GF-D8 (cell line): ENCODE data around the gene KIF18A.

Experiments
- DNase-seq: peaks from one replicate; lab custom pipeline; 2025; lab: John Stamatoyannopoulos, UW

Gene KIF18A

DNA sequence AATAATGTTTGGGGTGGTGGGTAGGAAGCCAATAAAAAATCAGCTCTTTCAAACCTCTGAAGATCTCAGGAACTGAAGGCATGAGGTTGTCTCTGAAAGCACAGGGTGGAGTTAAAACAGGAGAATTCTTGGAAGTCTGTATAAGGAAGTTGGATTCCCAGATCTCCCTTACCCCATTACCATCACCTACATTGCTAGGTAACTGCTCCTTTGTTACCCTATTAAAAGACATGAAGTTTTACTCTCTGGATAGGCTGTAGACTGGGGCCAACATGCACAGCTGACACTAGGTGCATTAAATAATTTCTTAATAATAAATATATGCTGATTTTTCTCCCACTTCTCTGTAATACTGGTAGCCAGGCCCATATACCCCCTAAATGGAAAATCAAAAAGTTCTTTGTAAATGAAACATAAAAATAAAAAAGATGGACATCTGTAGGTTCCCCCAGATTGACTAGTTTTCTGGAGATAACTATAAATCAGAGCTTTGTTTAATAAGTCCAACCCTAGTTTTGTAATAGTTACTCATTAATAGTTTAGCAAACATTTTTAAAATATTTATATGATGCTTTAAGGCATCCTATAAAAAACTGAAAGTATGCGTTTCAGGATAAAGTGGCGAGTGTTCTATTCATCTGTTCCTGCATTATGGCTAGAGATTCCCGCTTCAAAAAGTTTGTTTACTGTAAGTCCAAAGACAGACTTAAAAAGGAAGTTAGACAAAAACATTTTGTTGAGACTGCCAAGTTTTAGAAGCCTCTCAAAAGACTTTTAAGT, 63.8 kb downstream of the KIF18A start:
- DNase-seq, result no peak

DNA sequence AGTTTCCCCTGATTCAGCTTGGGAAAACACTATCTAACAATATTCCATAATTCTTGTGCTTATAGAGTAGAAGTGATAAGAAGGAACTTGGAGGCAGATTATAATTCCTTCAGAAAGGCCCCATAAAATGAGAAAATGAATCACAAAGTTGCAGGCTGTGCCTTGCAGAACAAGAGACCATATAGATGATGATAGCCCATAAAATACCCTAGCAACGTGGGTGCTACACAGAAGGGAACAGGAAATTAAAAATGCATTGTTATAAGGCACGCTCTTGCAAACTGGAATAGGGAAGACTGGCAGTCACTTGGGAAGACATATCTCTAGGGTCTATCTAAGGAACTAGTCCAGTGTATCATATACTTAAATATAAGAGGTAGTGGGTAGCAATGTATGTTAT, 67.6 kb downstream of the KIF18A start:
- no peak for DNase-seq

DNA sequence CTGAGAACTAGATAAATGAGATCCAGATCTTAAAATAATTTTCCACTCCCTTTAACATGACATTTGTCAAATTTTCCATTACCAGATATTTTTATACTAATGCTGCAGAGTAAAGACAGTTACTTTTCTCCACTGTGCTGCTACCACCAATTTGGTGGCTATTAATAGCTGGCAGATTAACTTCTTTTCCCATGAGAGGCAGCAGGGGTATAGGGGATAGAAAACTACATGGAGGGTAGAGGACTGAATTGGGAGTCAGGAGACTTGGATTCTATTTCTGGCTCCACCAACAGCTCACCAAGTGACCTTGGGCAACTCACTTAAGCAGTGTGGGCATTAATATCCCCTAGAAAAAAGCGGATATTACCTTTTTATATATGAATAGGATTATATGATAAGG, 69.2 kb downstream of the KIF18A start:
- DNase-seq, result no peak

DNA sequence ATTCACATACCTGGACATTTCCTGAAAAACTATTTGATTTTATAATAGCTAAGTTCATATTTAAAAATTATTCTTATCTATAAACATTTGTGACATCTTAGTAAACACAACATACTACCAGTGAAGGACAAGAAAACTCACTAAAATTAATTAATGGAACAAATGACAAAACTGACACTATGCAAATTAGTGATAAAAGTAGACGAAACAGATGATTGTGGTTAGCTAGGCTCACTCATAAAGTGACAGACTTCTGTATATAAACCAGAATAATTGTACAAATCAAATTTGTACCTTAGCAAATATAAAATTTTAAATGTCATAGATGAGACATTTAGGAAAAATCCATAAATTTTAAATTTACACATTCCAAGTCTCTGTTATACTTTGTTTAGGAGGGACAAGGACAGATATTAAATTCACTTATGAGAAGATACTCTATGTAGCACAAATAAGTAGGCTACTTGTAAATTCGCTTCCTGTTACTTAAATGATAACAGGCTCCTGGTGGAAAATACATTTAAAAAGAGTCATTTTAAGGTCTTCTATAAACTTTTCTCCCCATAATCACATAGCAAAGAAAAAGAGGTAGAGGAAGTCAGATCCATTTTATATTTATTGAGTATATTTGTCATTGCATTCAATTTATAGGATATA, 81.2 kb downstream of the KIF18A start:
- no peak for DNase-seq

DNA sequence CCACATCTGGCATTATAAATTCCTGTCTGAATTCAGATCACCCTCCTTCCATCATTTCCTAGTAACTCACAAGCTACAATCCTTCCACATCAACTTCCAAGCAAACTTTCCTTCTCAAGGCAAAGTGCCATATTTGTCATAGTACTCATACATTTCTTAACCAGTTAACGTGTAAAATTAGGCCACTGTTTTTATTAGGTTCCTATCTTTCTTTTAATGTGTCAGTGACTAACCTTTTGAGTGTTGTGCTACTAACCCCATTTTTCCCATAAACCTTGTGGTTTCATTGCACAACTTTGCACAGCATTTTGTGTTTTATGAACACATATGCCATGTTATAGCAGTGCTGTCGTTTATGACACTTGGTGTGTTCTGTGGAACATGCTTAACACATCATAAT, 90.1 kb downstream of the KIF18A start:
- no peak for DNase-seq

DNA sequence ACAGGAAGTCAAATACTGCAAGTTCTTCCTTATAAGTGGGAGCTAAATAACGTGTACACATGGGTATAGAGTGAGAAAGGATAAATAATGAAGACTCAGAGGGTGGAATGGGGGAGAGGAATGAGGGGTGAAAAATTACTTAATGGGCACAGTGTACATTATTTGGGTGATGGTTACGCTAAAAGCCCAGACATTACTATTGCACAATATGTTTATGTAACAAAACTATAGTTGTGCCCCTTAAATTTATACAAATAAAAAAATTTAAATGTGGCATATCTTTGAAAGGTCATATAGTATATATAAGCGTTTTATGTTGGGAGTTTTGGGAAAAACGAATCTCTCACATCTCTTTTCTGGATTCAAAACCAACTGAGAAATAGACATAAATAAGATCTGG, 96.1 kb downstream of the KIF18A start:
- DNase-seq, result no peak

DNA sequence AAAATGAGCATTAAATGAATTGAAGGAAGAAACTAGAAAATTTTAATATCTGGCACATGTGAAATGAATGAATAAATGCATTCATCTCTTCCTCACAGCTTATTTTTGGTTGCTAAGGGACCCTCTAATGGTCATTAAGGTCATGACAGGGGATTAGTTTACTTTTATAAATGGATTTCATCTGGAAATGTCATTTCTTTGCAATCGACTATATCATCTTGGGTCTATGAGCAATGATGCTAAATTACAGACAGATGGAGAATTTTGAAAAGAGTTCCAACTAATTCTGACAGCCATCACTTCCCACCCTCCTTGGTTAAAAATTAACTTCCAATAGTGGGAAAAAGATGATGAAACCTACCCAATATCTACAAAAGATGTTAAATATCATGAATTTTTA, 98.0 kb downstream of the KIF18A start:
- DNase-seq, result no peak

DNA sequence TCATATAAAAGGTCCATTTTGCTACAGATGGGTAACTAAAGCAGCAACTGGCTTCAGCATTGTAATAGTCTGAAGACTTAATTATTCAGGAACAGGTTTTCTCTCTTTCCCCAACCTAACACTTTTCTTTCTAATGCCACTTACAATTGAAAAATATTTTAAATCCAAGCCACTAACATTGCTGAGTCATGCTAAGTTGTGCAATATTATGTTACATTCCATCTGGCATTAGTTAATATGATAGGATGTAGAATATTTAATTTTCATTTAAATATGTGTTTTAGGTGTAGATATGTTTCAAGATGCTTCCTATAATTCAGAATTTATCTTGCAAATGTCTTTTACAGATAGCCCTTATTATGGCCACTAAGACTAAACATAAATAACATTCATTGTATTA, 98.6 kb downstream of the KIF18A start:
- no peak for DNase-seq

DNA sequence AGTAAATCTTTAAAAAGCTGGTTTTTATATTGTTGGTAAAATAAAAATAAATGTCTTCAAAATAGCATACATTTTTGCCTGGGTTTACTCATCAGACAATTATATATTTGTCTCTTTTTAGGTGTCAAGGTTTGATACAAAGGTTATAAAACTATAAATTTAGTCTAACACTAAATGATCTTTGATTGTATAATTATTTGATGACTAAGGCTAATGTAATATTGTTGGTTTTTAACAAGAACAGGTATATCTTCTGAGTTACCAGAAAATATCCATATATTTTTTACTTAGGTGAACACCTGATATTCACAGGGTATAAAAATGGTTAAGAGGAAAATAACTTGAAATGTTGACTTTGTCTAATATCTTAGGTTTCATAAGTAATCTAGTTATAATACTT, 104.3 kb downstream of the KIF18A start:
- DNase-seq, result no peak

DNA sequence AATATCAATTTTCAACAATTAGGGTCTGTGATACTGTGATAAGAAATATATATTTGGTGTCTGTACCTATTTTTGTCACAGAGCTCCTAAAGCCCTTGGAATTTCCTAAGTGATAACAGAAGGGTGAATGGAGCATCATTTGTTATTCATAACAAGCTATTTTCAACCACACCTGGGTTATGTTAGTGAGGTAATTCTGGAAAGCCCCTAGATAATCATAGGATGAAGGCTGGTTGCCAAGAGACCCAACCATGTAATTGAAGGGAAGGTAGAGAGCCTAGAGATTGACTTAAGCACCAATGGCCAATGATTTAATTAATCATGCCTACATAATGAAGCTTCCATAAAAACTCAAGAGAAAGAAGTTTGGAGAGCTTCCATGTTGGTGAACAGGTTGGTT, 109.4 kb downstream of the KIF18A start:
- DNase-seq, result no peak

DNA sequence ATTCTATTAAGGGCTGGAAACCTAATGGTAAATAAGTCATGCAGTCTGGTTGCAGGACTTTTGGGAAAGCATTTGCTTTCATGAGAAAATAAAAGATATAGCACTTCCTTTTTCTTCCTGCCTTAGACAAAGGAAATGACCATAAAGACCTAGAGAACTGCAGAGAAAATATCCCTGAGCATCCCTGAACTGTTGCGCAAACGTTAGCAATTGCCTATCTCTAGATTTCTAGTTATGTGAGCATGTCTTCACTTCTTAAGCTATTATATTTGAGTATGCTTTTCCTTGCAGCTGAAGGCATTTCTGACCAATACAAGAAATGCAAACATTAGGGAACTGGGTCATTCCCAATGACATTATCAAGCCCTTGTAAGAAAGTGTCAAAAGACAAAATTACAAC, 110.6 kb downstream of the KIF18A start:
- no peak for DNase-seq

DNA sequence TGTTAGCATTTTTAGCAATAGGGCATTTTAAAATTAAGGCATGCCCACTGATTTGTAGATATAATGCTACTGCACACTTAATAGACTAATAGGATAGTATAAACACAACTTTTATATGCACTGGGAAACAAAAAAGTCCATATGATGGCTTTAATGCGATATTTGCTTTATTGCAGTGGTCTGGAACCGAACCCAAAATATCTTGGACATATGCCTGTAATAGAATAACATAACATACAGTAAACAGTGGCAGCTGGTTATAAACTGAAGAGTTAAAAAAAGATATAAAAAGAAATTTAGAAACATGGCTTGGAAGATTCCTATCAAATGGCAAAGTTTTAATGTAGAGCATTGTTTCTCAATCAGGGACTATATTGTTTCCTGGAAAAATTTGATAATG, 111.9 kb downstream of the KIF18A start:
- DNase-seq, result no peak

DNA sequence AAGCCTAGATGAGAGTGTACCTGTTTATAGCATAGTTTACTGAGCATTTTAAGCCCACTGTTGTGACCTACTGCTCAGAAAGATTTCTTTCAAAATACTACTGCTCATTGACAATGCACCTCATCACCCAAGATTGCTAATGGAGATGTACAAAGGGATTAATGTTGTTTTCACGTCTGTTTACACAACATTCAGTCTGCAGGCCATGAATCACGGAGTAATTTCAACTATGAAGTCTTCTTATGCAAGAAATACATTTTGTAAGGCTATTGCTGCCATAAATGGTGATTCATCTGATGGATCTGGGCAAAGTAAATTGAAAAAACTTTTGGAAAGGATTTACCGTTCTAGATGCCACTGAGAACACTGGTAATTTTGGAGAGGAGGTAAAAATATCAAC, 112.9 kb downstream of the KIF18A start:
- no peak for DNase-seq

DNA sequence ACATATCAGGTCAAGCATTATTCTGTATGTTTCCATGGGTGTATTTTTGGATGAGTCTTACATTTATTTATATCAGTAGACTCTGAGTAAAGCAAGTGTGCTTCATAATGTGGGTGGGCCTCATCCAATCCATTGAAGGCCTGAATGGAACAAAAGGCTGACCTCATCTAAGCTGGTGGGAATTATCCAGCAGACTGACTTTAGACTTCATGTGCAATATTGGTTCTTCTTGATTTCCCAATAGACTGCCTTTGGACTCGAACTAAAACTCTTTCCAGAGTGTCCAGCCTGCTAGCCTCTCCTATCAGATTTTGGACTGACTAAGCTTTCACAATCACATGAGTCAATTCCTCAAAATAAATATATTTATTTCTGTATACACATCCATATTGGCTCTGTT, 116.2 kb downstream of the KIF18A start:
- DNase-seq, result no peak

DNA sequence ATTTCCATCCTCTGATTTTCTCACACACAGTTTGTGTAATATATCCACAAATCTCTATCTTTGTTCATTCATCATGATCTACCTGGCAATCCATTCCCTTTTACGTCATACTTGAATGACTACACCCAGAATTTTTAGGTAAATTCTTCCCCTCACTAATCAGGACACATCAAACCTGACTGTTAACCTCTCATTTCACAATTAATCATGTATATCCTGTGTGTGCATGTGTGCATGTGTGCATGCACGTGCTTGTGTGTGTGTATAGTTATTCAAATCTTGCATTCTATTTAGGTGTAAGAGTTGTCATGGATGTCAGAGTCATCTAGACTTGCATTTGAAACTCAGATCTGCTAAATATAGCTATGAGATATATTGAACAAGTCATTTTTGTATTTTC, 130.4 kb downstream of the KIF18A start:
- no peak for DNase-seq

DNA sequence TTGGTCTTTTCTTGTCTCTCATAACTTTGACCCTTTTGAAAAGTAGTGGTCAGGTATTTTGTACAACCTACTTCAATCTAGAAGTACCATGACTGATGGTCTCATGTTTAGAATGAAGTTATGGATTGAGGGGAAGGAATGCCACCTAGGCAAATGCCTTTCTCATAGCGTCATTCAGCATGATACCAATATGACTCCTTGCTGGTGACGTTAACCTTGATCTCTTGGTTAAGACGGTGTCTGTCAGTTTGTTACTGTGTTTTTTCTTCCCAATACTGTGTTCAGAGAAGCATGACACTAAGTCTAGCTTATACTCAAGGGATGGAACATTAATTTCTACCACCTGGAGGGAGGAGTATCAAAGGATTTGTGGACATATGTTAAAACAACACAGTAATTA, 130.9 kb downstream of the KIF18A start:
- DNase-seq, result no peak

DNA sequence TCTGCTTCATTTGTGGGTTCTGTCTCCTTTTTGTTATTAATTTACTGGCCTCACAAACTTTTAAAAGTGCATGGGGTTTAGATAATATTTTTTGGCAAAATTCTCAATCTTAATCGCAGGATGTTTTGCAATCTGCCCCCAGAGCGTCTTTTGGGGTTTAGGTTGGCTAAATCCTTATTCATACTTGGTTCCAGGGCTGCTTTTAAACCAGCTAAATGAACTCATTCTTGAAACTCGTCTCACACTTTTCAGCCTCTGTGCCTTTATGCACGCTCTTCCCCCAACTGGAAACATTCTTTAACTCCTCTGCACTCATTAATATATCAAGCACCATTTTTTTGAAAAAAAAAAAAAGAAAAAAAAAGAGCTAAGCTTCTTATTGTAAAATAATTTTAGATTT, 131.7 kb downstream of the KIF18A start:
- no peak for DNase-seq

DNA sequence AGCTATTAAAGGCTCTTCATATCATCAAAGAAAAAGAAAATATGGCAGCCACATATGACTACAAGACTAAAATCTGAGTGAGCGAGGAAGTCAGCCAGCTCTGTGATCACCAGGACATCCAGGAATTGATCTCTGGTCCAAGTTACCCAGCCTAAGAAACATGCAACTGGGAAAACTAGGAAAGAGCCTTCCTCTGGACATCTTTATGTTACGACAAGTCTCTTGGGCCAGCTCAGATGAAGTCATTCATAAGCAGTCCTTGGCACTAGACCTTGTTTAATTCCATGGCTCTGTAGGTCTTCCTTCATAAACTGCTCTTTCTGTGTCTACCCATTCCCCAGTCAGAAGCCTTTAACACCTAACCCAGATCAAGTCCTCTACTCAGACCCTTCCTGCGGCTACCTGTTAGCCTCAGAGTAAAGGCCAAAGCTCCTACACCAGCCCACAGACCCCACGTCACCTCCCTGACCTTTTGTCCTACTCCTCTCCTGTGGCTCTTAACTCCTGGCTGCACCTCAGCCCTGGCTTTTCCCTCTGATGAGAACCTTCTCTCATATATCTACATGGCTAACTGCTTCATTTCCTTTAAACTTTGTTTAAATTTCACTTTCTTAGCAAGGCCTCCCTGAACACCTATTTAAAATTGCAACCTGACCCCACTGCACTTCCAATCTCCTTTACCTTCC, 134.0 kb downstream of the KIF18A start:
- DNase-seq, result no peak

DNA sequence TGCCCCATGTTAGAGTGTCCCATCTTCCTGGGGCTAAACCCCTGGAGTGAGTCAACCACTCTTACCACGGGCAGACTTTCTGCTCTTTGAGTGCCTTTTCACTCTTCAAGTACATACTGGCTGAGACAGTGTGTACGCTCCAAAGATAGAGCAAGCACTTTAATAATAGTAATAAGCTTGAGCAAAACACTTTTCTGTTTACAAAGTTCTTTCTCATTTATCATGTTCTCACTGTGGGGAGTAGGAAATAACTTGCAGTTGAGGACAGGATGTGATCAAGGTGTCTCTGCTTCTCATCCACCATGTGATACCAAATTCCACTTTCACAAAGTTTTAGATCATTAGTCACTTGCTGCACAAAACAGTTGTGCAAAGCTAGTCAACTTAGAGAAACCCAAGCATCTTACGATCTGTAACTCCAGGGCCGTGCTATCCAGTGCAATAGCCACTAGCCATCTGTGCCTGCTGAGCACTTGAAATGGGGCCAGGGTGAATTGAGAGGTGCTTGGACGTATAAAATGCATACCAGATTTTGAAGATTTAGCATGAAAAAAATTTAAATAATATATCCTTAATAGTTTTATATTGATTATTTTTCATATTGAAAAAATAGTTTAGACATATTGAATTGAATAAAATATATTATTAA, 135.3 kb downstream of the KIF18A start:
- no peak for DNase-seq

DNA sequence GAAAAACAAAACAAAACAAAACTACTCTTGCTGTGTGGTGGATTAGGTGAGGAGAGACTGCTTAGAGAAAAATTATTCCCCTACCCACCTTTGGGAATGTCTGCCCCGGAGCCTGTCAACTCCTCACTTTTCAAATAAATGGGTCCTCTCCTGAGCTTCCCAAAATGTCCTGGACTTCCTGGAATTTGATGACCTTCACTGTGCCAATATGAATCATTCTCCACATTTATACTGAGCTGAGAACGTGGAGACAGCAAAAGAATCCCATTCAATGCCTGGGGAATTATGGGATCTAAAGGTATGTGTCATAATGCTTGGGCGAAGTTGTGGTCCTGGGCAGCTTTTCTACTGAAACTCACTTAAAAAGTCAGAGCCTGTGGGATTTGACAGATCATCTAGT, 136.8 kb downstream of the KIF18A start:
- DNase-seq, result no peak
